ENCODE data around the gene ZCCHC24. TPM values are rescaled to one million over a fixed set of nuclear protein-coding genes. Genes with fewer than 3 reads are reported as not detected.

ZCCHC24 gene
- total RNA-seq, 1 donor from 2014 or later = 34.7 TPM

GRCh38 chr10:79490400-79491142 is 45.1 kb upstream of the ZCCHC24 start:
- Histone ChIP-seq H3K27me3 (ENCODE audit: low read depth) (no peaks in the 10 kb centered on the region), H3K4me3 (no peak overlapping the region), H3K4me1 (peaks cover 23% of the 10 kb centered on the region), H3K27ac (peak overlapping the region; percentile 49), H3K9me3 (no peaks in the 10 kb centered on the region), H3K36me3 (no peaks in the 10 kb centered on the region)
- peak in 1 of 2 donors; percentile 4 for ATAC-seq
- intact Hi-C loops (cut with DNase I) = no loop called here
- TF ChIP-seq, protein P1, sequence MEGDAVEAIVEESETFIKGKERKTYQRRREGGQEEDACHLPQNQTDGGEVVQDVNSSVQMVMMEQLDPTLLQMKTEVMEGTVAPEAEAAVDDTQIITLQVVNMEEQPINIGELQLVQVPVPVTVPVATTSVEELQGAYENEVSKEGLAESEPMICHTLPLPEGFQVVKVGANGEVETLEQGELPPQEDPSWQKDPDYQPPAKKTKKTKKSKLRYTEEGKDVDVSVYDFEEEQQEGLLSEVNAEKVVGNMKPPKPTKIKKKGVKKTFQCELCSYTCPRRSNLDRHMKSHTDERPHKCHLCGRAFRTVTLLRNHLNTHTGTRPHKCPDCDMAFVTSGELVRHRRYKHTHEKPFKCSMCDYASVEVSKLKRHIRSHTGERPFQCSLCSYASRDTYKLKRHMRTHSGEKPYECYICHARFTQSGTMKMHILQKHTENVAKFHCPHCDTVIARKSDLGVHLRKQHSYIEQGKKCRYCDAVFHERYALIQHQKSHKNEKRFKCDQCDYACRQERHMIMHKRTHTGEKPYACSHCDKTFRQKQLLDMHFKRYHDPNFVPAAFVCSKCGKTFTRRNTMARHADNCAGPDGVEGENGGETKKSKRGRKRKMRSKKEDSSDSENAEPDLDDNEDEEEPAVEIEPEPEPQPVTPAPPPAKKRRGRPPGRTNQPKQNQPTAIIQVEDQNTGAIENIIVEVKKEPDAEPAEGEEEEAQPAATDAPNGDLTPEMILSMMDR (IDR thresholded peaks at IDR 0.05) = no peak
- no peak for DNase-seq

DNA sequence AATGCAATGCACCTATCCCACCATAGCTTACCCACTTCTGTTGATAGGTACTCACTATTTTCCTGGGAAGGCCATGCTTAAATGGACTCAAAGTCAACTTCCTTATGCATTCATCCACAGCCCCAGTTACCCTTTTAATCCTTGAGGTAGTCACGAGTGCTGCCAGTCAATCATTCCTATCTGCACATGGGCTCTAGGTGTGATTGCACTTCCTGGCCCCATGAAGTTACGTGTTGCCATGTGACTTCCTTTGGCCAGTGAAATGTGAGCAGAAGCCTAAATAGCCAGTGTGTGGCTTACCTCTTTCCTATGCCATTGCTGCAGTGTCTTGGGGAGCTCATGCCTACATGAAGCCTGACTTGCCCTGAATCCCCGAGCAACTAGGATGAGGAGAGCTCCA is 43.4 kb upstream of the ZCCHC24 start:
- DNase-seq (no peak), ATAC-seq (no peak)
- Histone ChIP-seq H3K4me1 (peaks cover 23% of the 10 kb centered on the region), H3K27me3 (ENCODE audit: low read depth) (no peaks in the 10 kb centered on the region), H3K9me3 (no peaks in the 10 kb centered on the region), H3K27ac (peak overlapping the region; percentile 34), H3K4me3 (no peak overlapping the region), H3K36me3 (no peaks in the 10 kb centered on the region)
- TF ChIP-seq, protein P1 (IDR thresholded peaks at IDR 0.05) = no peak
- intact Hi-C loops (cut with DNase I) = no loop called here

DNA sequence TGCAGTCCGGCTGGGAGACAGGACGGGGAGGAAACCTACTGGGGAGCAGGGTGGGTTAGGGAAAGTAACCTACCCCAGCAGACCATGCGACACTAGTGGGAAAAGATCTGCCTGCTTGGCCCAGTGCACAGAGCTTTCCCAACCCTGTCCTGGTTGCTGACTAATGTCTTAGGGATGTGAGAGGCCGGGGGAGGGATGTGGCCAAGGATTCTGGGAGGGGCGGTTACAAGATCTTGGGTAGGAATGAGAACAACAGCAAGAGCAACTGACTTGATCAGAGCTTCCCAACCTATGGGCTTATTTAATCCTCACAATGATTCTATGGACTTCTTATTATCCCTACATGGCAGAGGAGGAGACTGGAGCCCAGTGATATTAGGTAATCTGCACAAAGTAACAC is 42.9 kb upstream of the ZCCHC24 start:
- peaks cover 23% of the 10 kb centered on the region for H3K4me1 ChIP-seq
- H3K27ac ChIP-seq = peak overlapping the region; percentile 64
- H3K4me3 ChIP-seq = no peak overlapping the region
- DNase-seq (no peak), ATAC-seq (peak; percentile 76 to 79)
- H3K36me3 ChIP-seq = no peaks in the 10 kb centered on the region
- H3K27me3 ChIP-seq (ENCODE audit: low read depth) = no peaks in the 10 kb centered on the region
- no peaks in the 10 kb centered on the region for H3K9me3 ChIP-seq
- TF ChIP-seq, protein P1 (IDR thresholded peaks at IDR 0.05) = no peak
- intact Hi-C loops (cut with DNase I) = no loop called here

- TF ChIP-seq, protein P1 (IDR thresholded peaks at IDR 0.05) = peak; percentile 71
- H3K4me3 ChIP-seq = no peak overlapping the region
- H3K4me1 ChIP-seq = peaks cover 23% of the 10 kb centered on the region
- H3K27me3 ChIP-seq (ENCODE audit: low read depth) = no peaks in the 10 kb centered on the region
- H3K9me3 ChIP-seq = no peaks in the 10 kb centered on the region
- peak; percentile 65 for DNase-seq
- ATAC-seq = peak; percentile 73 to 76
- peak overlapping the region; percentile 64 for H3K27ac ChIP-seq
- no peaks in the 10 kb centered on the region for H3K36me3 ChIP-seq
- intact Hi-C loops (cut with DNase I) = no loop called here
Observed at GRCh38 chr10:79487296-79488194, 42.1 kb upstream of the ZCCHC24 start.

- DNase-seq = no peak
- Histone ChIP-seq H3K27me3 (ENCODE audit: low read depth) (no peaks in the 10 kb centered on the region), H3K9me3 (no peaks in the 10 kb centered on the region), H3K36me3 (no peaks in the 10 kb centered on the region), H3K27ac (no peak overlapping the region), H3K4me3 (no peak overlapping the region), H3K4me1 (peaks cover 15% of the 10 kb centered on the region)
- intact Hi-C loops (cut with DNase I) = no loop called here
- ATAC-seq = no peak
- TF ChIP-seq, protein P1 (IDR thresholded peaks at IDR 0.05) = no peak
Observed at GRCh38 chr10:79484476-79484875, 39.1 kb upstream of the ZCCHC24 start.
